ENCODE data around the gene SPATA18. TPM values are rescaled to one million over a fixed set of nuclear protein-coding genes. Genes with fewer than 3 reads are reported as not detected.

Gene SPATA18
- total and polyA plus RNA-seq, 2 of the 13 experiments (the other 11 are each of a cell fraction or from before 2014, with no cell fraction given) = 5.7 to 13.2 TPM

DNA sequence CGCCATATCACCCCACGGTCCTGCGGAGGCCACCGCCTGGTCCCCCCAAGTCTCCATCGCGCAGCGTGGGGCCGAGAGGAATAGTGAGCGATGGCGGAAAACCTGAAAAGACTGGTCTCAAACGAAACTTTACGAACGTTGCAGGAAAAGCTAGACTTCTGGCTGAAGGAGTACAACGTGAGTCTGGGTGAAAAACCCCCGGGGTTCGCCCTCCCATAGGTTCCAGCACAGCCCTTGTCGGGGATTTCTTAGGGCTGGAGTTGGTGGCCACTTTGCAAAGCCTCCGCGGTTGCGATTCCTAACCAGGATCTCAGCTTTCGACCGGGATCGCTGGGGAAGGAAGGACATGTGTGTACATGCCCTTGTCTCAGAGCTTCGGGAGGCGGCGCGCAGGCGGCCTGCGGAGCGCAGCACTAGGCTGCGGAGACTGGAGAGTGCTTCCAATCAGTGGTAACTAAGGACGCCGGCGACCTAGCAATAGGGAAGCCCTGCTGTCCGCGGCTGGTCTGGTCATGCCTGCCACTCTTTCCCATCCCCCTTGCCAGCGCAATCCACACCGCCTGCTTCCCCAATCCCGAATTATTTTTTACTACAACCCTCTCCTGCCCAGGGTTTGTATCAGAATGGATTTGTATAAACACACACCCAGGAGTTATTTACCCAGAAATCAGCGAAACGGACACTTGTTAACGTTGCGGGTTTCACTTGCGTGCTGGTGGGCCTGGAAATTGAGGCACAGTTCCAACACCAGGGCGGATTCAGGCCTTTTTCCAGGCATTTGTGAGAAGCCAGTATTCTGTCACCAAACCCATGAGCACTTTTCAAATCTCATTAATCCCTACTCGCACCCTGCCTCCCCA, 741 bp downstream of the SPATA18 start (continued):
- TF ChIP-seq, protein P1, sequence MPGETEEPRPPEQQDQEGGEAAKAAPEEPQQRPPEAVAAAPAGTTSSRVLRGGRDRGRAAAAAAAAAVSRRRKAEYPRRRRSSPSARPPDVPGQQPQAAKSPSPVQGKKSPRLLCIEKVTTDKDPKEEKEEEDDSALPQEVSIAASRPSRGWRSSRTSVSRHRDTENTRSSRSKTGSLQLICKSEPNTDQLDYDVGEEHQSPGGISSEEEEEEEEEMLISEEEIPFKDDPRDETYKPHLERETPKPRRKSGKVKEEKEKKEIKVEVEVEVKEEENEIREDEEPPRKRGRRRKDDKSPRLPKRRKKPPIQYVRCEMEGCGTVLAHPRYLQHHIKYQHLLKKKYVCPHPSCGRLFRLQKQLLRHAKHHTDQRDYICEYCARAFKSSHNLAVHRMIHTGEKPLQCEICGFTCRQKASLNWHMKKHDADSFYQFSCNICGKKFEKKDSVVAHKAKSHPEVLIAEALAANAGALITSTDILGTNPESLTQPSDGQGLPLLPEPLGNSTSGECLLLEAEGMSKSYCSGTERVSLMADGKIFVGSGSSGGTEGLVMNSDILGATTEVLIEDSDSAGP (CRISPR knock-in tag; IDR thresholded peaks at IDR 0.05; ENCODE audit: borderline replicate concordance) = peak; percentile 62; the same call in 1 of the 2 replicates
- TF ChIP-seq RCOR2 (CRISPR knock-in tag; IDR thresholded peaks at IDR 0.05) = no peak

DNA sequence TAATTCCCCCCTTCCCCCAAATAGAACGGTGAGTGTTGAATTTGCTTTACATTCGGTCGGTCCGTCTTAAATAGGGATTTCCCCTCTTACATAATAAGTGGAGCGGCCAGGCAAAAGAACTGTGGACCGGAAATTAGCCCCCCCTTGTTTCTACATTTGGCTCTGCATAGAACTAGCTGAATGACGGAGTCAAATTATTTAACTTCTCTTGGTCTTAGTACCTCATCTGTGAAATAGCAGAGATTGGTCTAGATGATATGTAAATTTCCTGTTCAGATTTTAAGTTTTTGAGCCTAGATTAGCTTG, 1.3 kb downstream of the SPATA18 start:
- Histone ChIP-seq H3K4me3 (replicated peaks in 1 of 3; ENCODE audit: insufficient read depth in 1 of 3, low read depth in 2 of 3, low read length in 3 of 3) (peak overlapping the region; percentile 70 to 86 (median 81)), H3K36me3 (replicated peaks in 1 of 2; ENCODE audit: control insufficient read depth in 1 of 2, insufficient read depth in 2 of 2, low read length in 2 of 2) (no peaks in the 10 kb centered on the region), H3K9me3 (ENCODE audit: low read length) (no peaks in the 10 kb centered on the region), H3K4me2 (ENCODE audit: low read depth, low read length) (peak overlapping the region; percentile 84), H2AFZ (ENCODE audit: low read length) (peak overlapping the region; percentile 65), H3K9ac (ENCODE audit: insufficient read depth, low read depth, low read length) (peak overlapping the region; percentile 73; the same call in 1 of the 2 replicates), H3K27ac (ENCODE audit: extremely low read length, insufficient read depth, low read length) (peak overlapping the region; percentile 64), H3K27me3 (ENCODE audit: control insufficient read depth in 1 of 2, insufficient read depth in 2 of 2, low read length in 2 of 2) (no peaks in the 10 kb centered on the region; a peak in 1 of 5 replicates), H3K79me2 (ENCODE audit: insufficient read depth, low read length) (no peaks in the 10 kb centered on the region), H4K20me1 (ENCODE audit: insufficient read depth, low read length) (no peaks in the 10 kb centered on the region), H3K4me1 (ENCODE audit: insufficient read depth, low read length) (peaks cover 21% of the 10 kb centered on the region)
- DNase-seq (ENCODE audit: low spot score) = peak; percentile 54
- WGBS (ENCODE audit: low lambda C conversion rate) = 2% methylated on average over 7 of the region's 7 CpGs
- FAIRE-seq = peak; percentile 57
- intact Hi-C loops (cut with micrococcal nuclease; ENCODE audit: unreplicated experiment) = no loop called here
- no TSS peak for BruUV-seq (replicated peaks)
- ChIA-PET POLR2A (interaction anchor here (1.4 to 1.9 kb wide), 3 partner anchors 15 to 210 kb away, joined by 6 to 13 read pairs (median 11); partner anchors contain the start of genes DCUN1D4 and SGCB), CTCF (ENCODE audit: low intra/inter-chr PET ratio, low total read pairs) (no interaction called here)
- peak; percentile 34 for ATAC-seq
- in situ Hi-C loops (cut with HindIII; ENCODE audit: extremely low pct_ligation_motif_present, low pct_unique_long_range_greater_than_20kb) = no loop called here
- TF ChIP-seq ZBTB20 (CRISPR knock-in tag; IDR thresholded peaks at IDR 0.05; ENCODE audit: borderline replicate concordance, low read depth) (0 out of 2 replicates have a peak, but pooled peaks have one; percentile 24), MXD4 (CRISPR knock-in tag; IDR thresholded peaks at IDR 0.05) (no peak), SIN3B (IDR thresholded peaks at IDR 0.05; ENCODE audit: low read length) (no peak), FOSL2 (CRISPR knock-in tag; IDR thresholded peaks at IDR 0.05) (0 out of 2 replicates have a peak, but pooled peaks have one; percentile 13), ZNF180 (CRISPR knock-in tag; IDR thresholded peaks at IDR 0.05; ENCODE audit: borderline replicate concordance, low read depth) (no peak), NBN (conservative IDR thresholded peaks at IDR 0.05) (no peak), ZNF570 (CRISPR knock-in tag; IDR thresholded peaks at IDR 0.05; ENCODE audit: borderline replicate concordance) (no peak), ZFP62 (CRISPR knock-in tag; IDR thresholded peaks at IDR 0.05) (no peak), ZNF205 (CRISPR knock-in tag; IDR thresholded peaks at IDR 0.05) (peak; percentile 12; the same call in 1 of the 2 replicates), MLLT10 (CRISPR knock-in tag; IDR thresholded peaks at IDR 0.05) (no peak), SAP130 (CRISPR knock-in tag; IDR thresholded peaks at IDR 0.05; ENCODE audit: low read depth) (no peak), ZNF33A (CRISPR knock-in tag; IDR thresholded peaks at IDR 0.05; ENCODE audit: borderline replicate concordance) (no peak), SP5 (CRISPR knock-in tag; IDR thresholded peaks at IDR 0.05; ENCODE audit: borderline replicate concordance, low read depth) (no peak), PHF21A (CRISPR knock-in tag; IDR thresholded peaks at IDR 0.05) (0 out of 2 replicates have a peak, but pooled peaks have one; percentile 52), TCF12 (IDR thresholded peaks at IDR 0.05) (no peak), TCF12 (CRISPR knock-in tag; IDR thresholded peaks at IDR 0.05) (no peak), HIVEP1 (CRISPR knock-in tag; IDR thresholded peaks at IDR 0.05) (no peak), RBM39 (IDR thresholded peaks at IDR 0.05; ENCODE audit: low read depth, low read length, poor library complexity, severe bottlenecking) (no peak), ZMYM4 (CRISPR knock-in tag; IDR thresholded peaks at IDR 0.05) (0 out of 2 replicates have a peak, but pooled peaks have one; percentile 4), ZNF34 (CRISPR knock-in tag; IDR thresholded peaks at IDR 0.05; ENCODE audit: borderline replicate concordance) (no peak)
- TF ChIP-seq, protein P2, sequence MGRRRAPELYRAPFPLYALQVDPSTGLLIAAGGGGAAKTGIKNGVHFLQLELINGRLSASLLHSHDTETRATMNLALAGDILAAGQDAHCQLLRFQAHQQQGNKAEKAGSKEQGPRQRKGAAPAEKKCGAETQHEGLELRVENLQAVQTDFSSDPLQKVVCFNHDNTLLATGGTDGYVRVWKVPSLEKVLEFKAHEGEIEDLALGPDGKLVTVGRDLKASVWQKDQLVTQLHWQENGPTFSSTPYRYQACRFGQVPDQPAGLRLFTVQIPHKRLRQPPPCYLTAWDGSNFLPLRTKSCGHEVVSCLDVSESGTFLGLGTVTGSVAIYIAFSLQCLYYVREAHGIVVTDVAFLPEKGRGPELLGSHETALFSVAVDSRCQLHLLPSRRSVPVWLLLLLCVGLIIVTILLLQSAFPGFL (CRISPR knock-in tag; IDR thresholded peaks at IDR 0.05) = no peak

Measured in HepG2 (cell line).